DND-41 (cell line): ENCODE measurements around the gene NDOR1.

Source experiments
- EZH2 ChIP-seq: IDR thresholded peaks from 3 replicates; pipeline ENCODE4 v1.6.1; 2012; ENCODE audit warnings: borderline replicate concordance, low read depth, mild to moderate bottlenecking, moderate library complexity, low read length, inconsistent platforms; ENCODE audit not compliant: severe bottlenecking
- TF ChIP-seq, protein P1 (sequence below): IDR thresholded peaks from 2 replicates; pipeline ENCODE4 v1.5.1; 2012; ENCODE audit warnings: borderline replicate concordance, low read length, moderate library complexity, mild to moderate bottlenecking; ENCODE audit not compliant: poor library complexity, severe bottlenecking; ENCODE audit errors: extremely low read depth

DNA sequence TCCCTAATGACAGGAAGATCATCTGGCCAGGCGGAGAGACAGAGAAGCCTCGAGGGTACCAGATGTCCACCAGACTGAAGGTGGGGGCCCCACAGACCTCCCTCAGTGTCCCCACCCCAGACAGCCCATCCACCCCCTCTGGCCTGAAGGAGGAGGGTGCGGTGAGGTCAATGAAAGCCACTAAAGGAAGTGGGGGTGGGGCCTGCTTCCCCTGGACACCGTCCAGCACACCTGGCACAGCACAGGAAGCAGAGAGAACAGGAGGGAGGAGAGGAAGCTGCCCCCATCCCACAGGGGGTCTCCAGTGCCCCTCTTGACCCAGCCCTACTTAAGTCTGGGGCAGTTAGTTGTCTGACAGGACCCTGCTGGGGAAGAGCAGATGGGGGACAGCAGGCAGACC is 46.9 kb upstream of the NDOR1 start:
- TF ChIP-seq, protein P1, sequence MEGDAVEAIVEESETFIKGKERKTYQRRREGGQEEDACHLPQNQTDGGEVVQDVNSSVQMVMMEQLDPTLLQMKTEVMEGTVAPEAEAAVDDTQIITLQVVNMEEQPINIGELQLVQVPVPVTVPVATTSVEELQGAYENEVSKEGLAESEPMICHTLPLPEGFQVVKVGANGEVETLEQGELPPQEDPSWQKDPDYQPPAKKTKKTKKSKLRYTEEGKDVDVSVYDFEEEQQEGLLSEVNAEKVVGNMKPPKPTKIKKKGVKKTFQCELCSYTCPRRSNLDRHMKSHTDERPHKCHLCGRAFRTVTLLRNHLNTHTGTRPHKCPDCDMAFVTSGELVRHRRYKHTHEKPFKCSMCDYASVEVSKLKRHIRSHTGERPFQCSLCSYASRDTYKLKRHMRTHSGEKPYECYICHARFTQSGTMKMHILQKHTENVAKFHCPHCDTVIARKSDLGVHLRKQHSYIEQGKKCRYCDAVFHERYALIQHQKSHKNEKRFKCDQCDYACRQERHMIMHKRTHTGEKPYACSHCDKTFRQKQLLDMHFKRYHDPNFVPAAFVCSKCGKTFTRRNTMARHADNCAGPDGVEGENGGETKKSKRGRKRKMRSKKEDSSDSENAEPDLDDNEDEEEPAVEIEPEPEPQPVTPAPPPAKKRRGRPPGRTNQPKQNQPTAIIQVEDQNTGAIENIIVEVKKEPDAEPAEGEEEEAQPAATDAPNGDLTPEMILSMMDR: no peak
- TF ChIP-seq EZH2: no peak
